Retinal pigment epithelial cell (primary cell): ENCODE measurements around the gene STPG4.
"Not testable (repeated sequence)": the region's sequence is repeated elsewhere in the genome, so short reads cannot be mapped to it uniquely, and the experiment has no call there.

Experiments
- DNase-seq: peaks from one replicate; pipeline ENCODE4 v3.0.0-alpha.2; 2010; ENCODE audit warnings: low read depth
- H3K4me3 ChIP-seq: 2 replicates; pipeline ENCODE4 v1.5.1; 2011; ENCODE audit warnings: mild to moderate bottlenecking, low read length, control low read depth, moderate library complexity
- CTCF ChIP-seq: conservative IDR thresholded peaks from 2 replicates; pipeline ENCODE4 v1.5.1; 2011; ENCODE audit warnings: low read depth, low read length, control low read depth, inconsistent platforms

The STPG4 gene

GRCh38 chr2:47129191-47129706 is 25.9 kb downstream of the STPG4 start:
- no peak for DNase-seq
- no peak for TF ChIP-seq CTCF
- H3K4me3 ChIP-seq, result no peak overlapping the region

- no peak for DNase-seq
- TF ChIP-seq CTCF, result no peak
- no peak overlapping the region for H3K4me3 ChIP-seq
These were observed 26.4 kb downstream of the STPG4 start for GRCh38 chr2:47128705-47129104.

DNA sequence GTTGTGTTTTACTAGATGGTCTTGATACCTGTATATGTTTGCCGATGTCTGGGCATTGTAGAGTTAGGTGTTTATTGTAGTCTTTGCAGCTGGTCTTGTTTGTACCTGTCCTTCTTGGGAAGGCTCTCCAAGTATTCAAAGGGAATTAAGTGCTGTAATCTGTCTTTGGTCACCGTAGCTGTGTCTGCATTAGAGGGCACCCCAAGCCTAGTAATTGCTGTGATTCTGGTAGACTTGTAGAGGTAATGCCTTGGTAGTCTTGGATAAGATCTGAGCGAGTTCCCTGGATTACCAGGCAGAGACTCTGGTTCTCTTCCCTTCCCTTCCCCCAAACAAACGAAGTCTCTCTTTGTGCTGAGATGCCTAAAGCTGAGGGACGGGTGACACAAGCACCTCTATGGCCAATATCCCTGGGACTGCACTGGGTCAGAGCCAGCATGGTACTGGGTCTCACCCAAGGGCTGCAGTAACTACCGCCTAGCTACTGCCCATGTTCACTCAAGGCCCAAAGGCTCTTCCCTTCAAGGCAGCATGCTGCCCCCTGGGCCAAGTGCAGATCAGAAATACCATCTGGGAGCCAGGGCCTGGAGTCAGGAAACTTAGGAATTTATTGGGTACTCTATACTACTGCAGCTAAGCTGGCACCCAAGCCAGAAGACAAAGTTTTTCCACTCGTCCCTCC is 27.1 kb downstream of the STPG4 start:
- TF ChIP-seq CTCF, result no peak
- no peak overlapping the region for H3K4me3 ChIP-seq
- no peak for DNase-seq

DNA sequence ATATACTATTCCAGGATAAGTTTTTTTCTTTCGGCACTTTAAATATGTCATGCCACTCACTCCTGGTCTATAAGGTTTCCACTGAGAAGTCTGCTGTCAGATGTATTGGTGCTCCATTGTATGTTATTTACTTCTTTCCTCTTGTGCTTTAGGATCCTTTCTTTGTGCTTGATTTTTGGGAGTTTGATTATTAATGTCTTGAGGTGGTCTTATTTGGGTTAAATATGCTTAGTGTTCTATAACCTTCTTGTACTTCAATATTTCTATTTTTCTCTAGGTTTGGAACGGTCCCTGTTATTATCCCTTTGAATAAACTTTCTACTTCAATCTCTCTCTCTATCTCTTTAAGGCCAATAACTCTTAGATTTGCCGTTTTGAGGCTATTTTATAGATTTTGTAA is 28.3 kb downstream of the STPG4 start:
- TF ChIP-seq CTCF, result no peak
- DNase-seq, result no peak
- no peak overlapping the region for H3K4me3 ChIP-seq

DNA sequence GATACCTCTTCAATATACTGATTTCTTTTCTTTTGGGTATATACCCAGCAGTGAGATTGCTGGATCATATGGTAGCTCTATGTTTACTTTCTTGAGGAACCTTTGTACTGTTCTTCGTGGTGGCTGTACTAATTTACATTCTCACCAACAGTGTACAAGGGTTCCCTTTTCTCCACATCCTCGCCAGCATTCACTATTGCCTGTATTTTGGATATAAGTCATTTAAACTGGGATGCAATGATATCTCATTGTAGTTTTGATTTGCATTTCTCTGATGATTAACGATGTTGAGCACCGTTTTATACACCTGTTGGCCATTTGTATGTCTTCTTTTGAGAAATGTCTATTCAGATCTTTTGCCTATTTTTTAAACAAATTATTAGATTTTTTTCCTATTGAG is 30.4 kb downstream of the STPG4 start:
- DNase-seq, H3K4me3 ChIP-seq: not testable (repeated sequence)

- not testable (repeated sequence) for DNase-seq, H3K4me3 ChIP-seq
These were observed 34.7 kb downstream of the STPG4 start for GRCh38 chr2:47120424-47120823.

DNA sequence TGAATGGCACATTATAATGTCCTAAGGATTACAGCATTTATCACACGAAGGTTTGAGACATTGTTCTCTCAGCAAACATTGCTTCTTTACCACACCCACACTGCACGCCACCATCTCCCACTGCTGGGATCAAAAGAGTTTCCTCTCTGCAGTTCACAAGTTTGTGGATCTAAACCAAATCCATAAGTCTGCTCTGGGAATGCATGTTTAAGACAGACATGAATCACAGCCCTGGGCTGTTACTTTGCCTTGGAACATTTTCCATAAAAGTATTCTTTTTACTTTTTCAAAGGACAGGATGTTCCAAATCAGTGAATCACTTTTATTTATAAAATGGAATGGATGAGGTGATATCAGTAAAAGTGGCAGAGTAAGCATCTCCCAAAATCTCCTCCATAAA is 36.1 kb downstream of the STPG4 start:
- no peak for DNase-seq
- no peak for TF ChIP-seq CTCF
- H3K4me3 ChIP-seq, result no peak overlapping the region

GRCh38 chr2:47118581-47118980 is 36.5 kb downstream of the STPG4 start:
- no peak for DNase-seq
- TF ChIP-seq CTCF, result no peak
- no peak overlapping the region for H3K4me3 ChIP-seq
